ENCODE data around the gene CTU2.

The CTU2 gene

GRCh38 chr16:88736496-88736895 lies 30.2 kb downstream of the CTU2 start:
- H3K23ac ChIP-seq (ENCODE audit: low read length): no peak overlapping the region
- no peaks in the 10 kb centered on the region for H3K27me3 ChIP-seq (ENCODE audit: insufficient read depth, low read length, poor library complexity)
- H3K79me1 ChIP-seq (ENCODE audit: low read length): no peaks in the 10 kb centered on the region
- no peak overlapping the region for H3K9ac ChIP-seq (ENCODE audit: low read length)
- H3K4ac ChIP-seq (ENCODE audit: low read depth, low read length): no peak overlapping the region
- no peak overlapping the region for H2BK15ac ChIP-seq (replicated peaks; ENCODE audit: low read depth)
- no peak overlapping the region for H2BK5ac ChIP-seq (ENCODE audit: low read length)
- H4K8ac ChIP-seq (ENCODE audit: low read depth, low read length): no peak overlapping the region
- H3K18ac ChIP-seq (ENCODE audit: low read length): no peak overlapping the region
- H3K27ac ChIP-seq (ENCODE audit: low read depth, low read length): no peak overlapping the region
- no CpG with 5 or more reads among the region's 21 CpGs for WGBS (ENCODE audit: extremely low coverage, insufficient coverage, low lambda C conversion rate)
- no peak overlapping the region for H3K4me2 ChIP-seq (ENCODE audit: low read length)
- H3K36me3 ChIP-seq (ENCODE audit: control insufficient read depth, insufficient read depth, low read length): peaks cover 3% of the 10 kb centered on the region
- no peak overlapping the region for H2BK120ac ChIP-seq (ENCODE audit: low read depth, low read length)
- H3K4me1 ChIP-seq (ENCODE audit: control insufficient read depth, low read depth, low read length): no peaks in the 10 kb centered on the region
- no peak overlapping the region for H3K4me3 ChIP-seq (ENCODE audit: low read length)
- no peak overlapping the region for H3K56ac ChIP-seq (ENCODE audit: low read length)
- DNase-seq: no peak
- H3K79me2 ChIP-seq (ENCODE audit: control insufficient read depth, insufficient read depth, low read length): no peaks in the 10 kb centered on the region
- no peak overlapping the region for H2AK5ac ChIP-seq (ENCODE audit: low read length)
- no peak overlapping the region for H4K5ac ChIP-seq (ENCODE audit: low read length)

- Histone ChIP-seq H3K4me3 (ENCODE audit: low read length) (no peak overlapping the region), H3K36me3 (ENCODE audit: control insufficient read depth, insufficient read depth, low read length) (peaks cover 3% of the 10 kb centered on the region), H3K56ac (ENCODE audit: low read length) (no peak overlapping the region), H3K18ac (ENCODE audit: low read length) (no peak overlapping the region), H3K79me2 (ENCODE audit: control insufficient read depth, insufficient read depth, low read length) (no peaks in the 10 kb centered on the region), H3K4ac (ENCODE audit: low read depth, low read length) (no peak overlapping the region), H3K27ac (ENCODE audit: low read depth, low read length) (no peak overlapping the region), H2BK15ac (replicated peaks; ENCODE audit: low read depth) (no peak overlapping the region), H2BK120ac (ENCODE audit: low read depth, low read length) (no peak overlapping the region), H3K27me3 (ENCODE audit: insufficient read depth, low read length, poor library complexity) (no peaks in the 10 kb centered on the region), H4K5ac (ENCODE audit: low read length) (no peak overlapping the region), H2BK5ac (ENCODE audit: low read length) (no peak overlapping the region), H2AK5ac (ENCODE audit: low read length) (no peak overlapping the region), H3K23ac (ENCODE audit: low read length) (no peak overlapping the region), H3K9ac (ENCODE audit: low read length) (no peak overlapping the region), H3K4me1 (ENCODE audit: control insufficient read depth, low read depth, low read length) (no peaks in the 10 kb centered on the region), H4K8ac (ENCODE audit: low read depth, low read length) (no peak overlapping the region), H3K79me1 (ENCODE audit: low read length) (no peaks in the 10 kb centered on the region), H3K4me2 (ENCODE audit: low read length) (no peak overlapping the region)
- WGBS (ENCODE audit: extremely low coverage, insufficient coverage, low lambda C conversion rate): no CpG with 5 or more reads among the region's 54 CpGs
- peak; percentile 77 for DNase-seq
Observed at GRCh38 chr16:88737298-88738150, 31.2 kb downstream of the CTU2 start.

- no peak overlapping the region for H3K18ac ChIP-seq (ENCODE audit: low read length)
Observed at GRCh38 chr16:88738151-88739084, 32.1 kb downstream of the CTU2 start.

GRCh38 chr16:88739139-88739976 lies 33.1 kb downstream of the CTU2 start:
- Histone ChIP-seq H2BK15ac (replicated peaks; ENCODE audit: low read depth) (no peak overlapping the region), H3K23ac (ENCODE audit: low read length) (no peak overlapping the region)
- WGBS (ENCODE audit: extremely low coverage, insufficient coverage, low lambda C conversion rate): no CpG with 5 or more reads among the region's 22 CpGs

More at GRCh38 chr16:88738151-88739084, 32.1 kb downstream of the CTU2 start:
- WGBS (ENCODE audit: extremely low coverage, insufficient coverage, low lambda C conversion rate): no CpG with 5 or more reads among the region's 41 CpGs
- no peak for DNase-seq
- no peak overlapping the region for H2BK5ac ChIP-seq (ENCODE audit: low read length)
- H3K79me1 ChIP-seq (ENCODE audit: low read length): no peaks in the 10 kb centered on the region
- no peak overlapping the region for H3K4ac ChIP-seq (ENCODE audit: low read depth, low read length)
- H2BK15ac ChIP-seq (replicated peaks; ENCODE audit: low read depth): no peak overlapping the region
- H4K8ac ChIP-seq (ENCODE audit: low read depth, low read length): no peak overlapping the region
- no peaks in the 10 kb centered on the region for H3K79me2 ChIP-seq (ENCODE audit: control insufficient read depth, insufficient read depth, low read length)
- H3K4me2 ChIP-seq (ENCODE audit: low read length): no peak overlapping the region
- no peaks in the 10 kb centered on the region for H3K27me3 ChIP-seq (ENCODE audit: insufficient read depth, low read length, poor library complexity)
- no peak overlapping the region for H4K5ac ChIP-seq (ENCODE audit: low read length)
- H3K23ac ChIP-seq (ENCODE audit: low read length): no peak overlapping the region
- H3K36me3 ChIP-seq (ENCODE audit: control insufficient read depth, insufficient read depth, low read length): peaks cover 3% of the 10 kb centered on the region
- no peaks in the 10 kb centered on the region for H3K4me1 ChIP-seq (ENCODE audit: control insufficient read depth, low read depth, low read length)
- H3K56ac ChIP-seq (ENCODE audit: low read length): no peak overlapping the region
- H2BK120ac ChIP-seq (ENCODE audit: low read depth, low read length): no peak overlapping the region
- H2AK5ac ChIP-seq (ENCODE audit: low read length): no peak overlapping the region
- no peak overlapping the region for H3K27ac ChIP-seq (ENCODE audit: low read depth, low read length)
- no peak overlapping the region for H3K4me3 ChIP-seq (ENCODE audit: low read length)
- H3K9ac ChIP-seq (ENCODE audit: low read length): no peak overlapping the region

GRCh38 chr16:88739977-88740726 lies 33.8 kb downstream of the CTU2 start:
- Histone ChIP-seq H2BK120ac (ENCODE audit: low read depth, low read length) (no peak overlapping the region), H3K79me2 (ENCODE audit: control insufficient read depth, insufficient read depth, low read length) (no peaks in the 10 kb centered on the region), H2BK15ac (replicated peaks; ENCODE audit: low read depth) (no peak overlapping the region), H4K5ac (ENCODE audit: low read length) (no peak overlapping the region), H3K27me3 (ENCODE audit: insufficient read depth, low read length, poor library complexity) (no peaks in the 10 kb centered on the region), H3K4me2 (ENCODE audit: low read length) (no peak overlapping the region), H3K4me3 (ENCODE audit: low read length) (no peak overlapping the region), H4K8ac (ENCODE audit: low read depth, low read length) (no peak overlapping the region), H3K4ac (ENCODE audit: low read depth, low read length) (no peak overlapping the region), H2BK5ac (ENCODE audit: low read length) (no peak overlapping the region), H3K79me1 (ENCODE audit: low read length) (no peaks in the 10 kb centered on the region), H3K4me1 (ENCODE audit: control insufficient read depth, low read depth, low read length) (no peaks in the 10 kb centered on the region), H3K18ac (ENCODE audit: low read length) (no peak overlapping the region), H3K36me3 (ENCODE audit: control insufficient read depth, insufficient read depth, low read length) (peaks cover 3% of the 10 kb centered on the region), H3K23ac (ENCODE audit: low read length) (no peak overlapping the region), H3K56ac (ENCODE audit: low read length) (no peak overlapping the region), H3K27ac (ENCODE audit: low read depth, low read length) (no peak overlapping the region), H3K9ac (ENCODE audit: low read length) (no peak overlapping the region), H2AK5ac (ENCODE audit: low read length) (no peak overlapping the region)
- WGBS (ENCODE audit: extremely low coverage, insufficient coverage, low lambda C conversion rate): no CpG with 5 or more reads among the region's 33 CpGs
- DNase-seq: no peak

More at GRCh38 chr16:88739139-88739976, 33.1 kb downstream of the CTU2 start:
- no peak overlapping the region for H3K56ac ChIP-seq (ENCODE audit: low read length)
- no peaks in the 10 kb centered on the region for H3K4me1 ChIP-seq (ENCODE audit: control insufficient read depth, low read depth, low read length)
- H3K18ac ChIP-seq (ENCODE audit: low read length): no peak overlapping the region
- no peak overlapping the region for H2AK5ac ChIP-seq (ENCODE audit: low read length)
- H3K36me3 ChIP-seq (ENCODE audit: control insufficient read depth, insufficient read depth, low read length): peaks cover 3% of the 10 kb centered on the region
- no peak overlapping the region for H3K9ac ChIP-seq (ENCODE audit: low read length)
- H3K4ac ChIP-seq (ENCODE audit: low read depth, low read length): no peak overlapping the region
- no peaks in the 10 kb centered on the region for H3K27me3 ChIP-seq (ENCODE audit: insufficient read depth, low read length, poor library complexity)
- H4K5ac ChIP-seq (ENCODE audit: low read length): no peak overlapping the region
- H3K4me3 ChIP-seq (ENCODE audit: low read length): no peak overlapping the region
- no peak overlapping the region for H2BK120ac ChIP-seq (ENCODE audit: low read depth, low read length)
- H3K79me1 ChIP-seq (ENCODE audit: low read length): no peaks in the 10 kb centered on the region
- no peak for DNase-seq
- H2BK5ac ChIP-seq (ENCODE audit: low read length): no peak overlapping the region
- H3K27ac ChIP-seq (ENCODE audit: low read depth, low read length): no peak overlapping the region
- no peak overlapping the region for H4K8ac ChIP-seq (ENCODE audit: low read depth, low read length)
- H3K79me2 ChIP-seq (ENCODE audit: control insufficient read depth, insufficient read depth, low read length): no peaks in the 10 kb centered on the region
- H3K4me2 ChIP-seq (ENCODE audit: low read length): no peak overlapping the region

Measured in mesendoderm (in vitro differentiated cells).